K562 (cell line): Measurements from ENCODE around the gene ANKRD7. TPM values are rescaled to one million over a fixed set of nuclear protein-coding genes. Genes with fewer than 3 reads are reported as not detected.

ENCODE experiments used
- ATAC-seq: fragments of 200-7000 bp; cut with Tn5 transposase; 3 replicates; pipeline ENCODE4 v1.9.1; 2020; ENCODE audit warnings: moderate library complexity
- BruUV-seq: library from RNA; stranded (reverse); fragments of 400-500 nt; replicated peaks from 2 replicates; lab custom pipeline; 2021; lab: Mats Ljungman, UMichigan
- CTCF ChIA-PET: fragments of 300-600 bp; formaldehyde crosslinking; extraction: SDS; loops from one replicate; lab custom pipeline; 2021; ENCODE audit warnings: low intra/inter-chr PET ratio; lab: Yijun Ruan, JAX
- POLR2A ChIA-PET: fragments of 300-600, 350-650 bp; sonication (Branson Sonifier 250); formaldehyde crosslinking; extraction: SDS; loops from one replicate; lab custom pipeline; 2021; ENCODE audit warnings: antibody characterized with exemption, inconsistent platforms; lab: Yijun Ruan, JAX
- DNase-seq, 4 experiments: peaks; one replicate each; pipeline versions ENCODE4 v3.0.0 to v3.0.0-alpha.2; 2011 to 2018; ENCODE audit warnings: low spot score in 3 of 4, mixed read lengths in 3 of 4; ENCODE audit errors: extremely low read depth in 1 of 4
- FAIRE-seq: peaks from 2 replicates; lab custom pipeline; 2011; peaks lifted over from hg19 to GRCh38; lab: Jason Lieb, UNC
- H2AFZ ChIP-seq: 2 replicates; pipeline ENCODE4 v1.6.0; 2011; ENCODE audit warnings: low read depth, low read length, control low read depth, inconsistent platforms
- H3K27ac ChIP-seq: fragments of 200-600 bp; 3 replicates; pipeline ENCODE4 v1.8.0; 2011; ENCODE audit warnings: low read depth, mild to moderate bottlenecking, control low read depth, inconsistent platforms, low read length, moderate library complexity, mixed read lengths; ENCODE audit errors: extremely low read depth
- H3K27me3 ChIP-seq, 2 experiments: fragments of 300-600 bp in 1 of 2; 2 replicates in 1 of 2; 3 replicates in 1 of 2; pipeline versions ENCODE4 v1.6.0 to v1.8.0; 2011; ENCODE audit warnings: inconsistent platforms in 2 of 2, low read length in 2 of 2, mild to moderate bottlenecking in 1 of 2, mixed read lengths in 1 of 2, moderate library complexity in 1 of 2; ENCODE audit not compliant: control insufficient read depth in 2 of 2, insufficient read depth in 2 of 2
- H3K36me3 ChIP-seq: fragments of 300-600 bp; 3 replicates; pipeline ENCODE4 v1.8.0; 2011; ENCODE audit warnings: mild to moderate bottlenecking, low read length, inconsistent platforms; ENCODE audit not compliant: control insufficient read depth, insufficient read depth
- H3K4me1 ChIP-seq, 2 experiments: fragments of 200-600 bp in 1 of 2; replicated peaks in 1 of 2; 2 replicates in 1 of 2; 3 replicates in 1 of 2; pipeline versions ENCODE4 v1.5.1 to v1.8.0; 2011; ENCODE audit warnings: inconsistent platforms in 2 of 2, low read length in 2 of 2, mild to moderate bottlenecking in 1 of 2, mixed read lengths in 1 of 2, moderate library complexity in 1 of 2; ENCODE audit not compliant: control insufficient read depth in 2 of 2, insufficient read depth in 2 of 2
- H3K4me2 ChIP-seq: 2 replicates; pipeline ENCODE4 v1.6.1; 2011; ENCODE audit warnings: low read length, control low read depth, inconsistent platforms, mixed read lengths; ENCODE audit not compliant: insufficient read depth
- H3K4me3 ChIP-seq: fragments of 200-600 bp; sonication (generic), shearing (Covaris generic); 2 replicates; pipeline ENCODE4 v1.5.1; 2016; ENCODE audit warnings: control low read depth, inconsistent platforms
- H3K79me2 ChIP-seq: fragments of 200-600 bp; 3 replicates; pipeline ENCODE4 v1.8.0; 2011; ENCODE audit warnings: low read length, inconsistent platforms; ENCODE audit not compliant: control insufficient read depth, insufficient read depth
- H3K9ac ChIP-seq, 2 experiments: 2 replicates each; pipeline versions ENCODE4 v1.6.0 to v1.6.1; 2011; ENCODE audit warnings: low read depth in 2 of 2, low read length in 2 of 2, control low read depth in 1 of 2, inconsistent platforms in 1 of 2, mild to moderate bottlenecking in 1 of 2, mixed read lengths in 1 of 2; ENCODE audit not compliant: insufficient read depth in 1 of 2
- H3K9me1 ChIP-seq: one replicate; pipeline ENCODE4 v1.6.0; 2011; ENCODE audit warnings: inconsistent platforms, mild to moderate bottlenecking, low read length, moderate library complexity; ENCODE audit not compliant: control insufficient read depth, insufficient read depth
- H3K9me3 ChIP-seq: replicated peaks from 2 replicates; pipeline ENCODE4 v1.5.1; 2011; ENCODE audit warnings: low read depth, low read length, inconsistent platforms; ENCODE audit not compliant: control insufficient read depth, insufficient read depth
- H4K20me1 ChIP-seq: replicated peaks from 2 replicates; pipeline ENCODE4 v1.6.1; 2011; ENCODE audit warnings: low read length, inconsistent platforms, mixed read lengths; ENCODE audit not compliant: control insufficient read depth, insufficient read depth
- EHMT2 ChIP-seq: fragments of 450-650 bp; IDR thresholded peaks from 2 replicates; pipeline ENCODE4 v1.6.1; 2018; ENCODE audit warnings: antibody characterized with exemption
- ELF1 ChIP-seq: fragments of 200-800 bp; sonication (Bioruptor generic); IDR thresholded peaks from 2 replicates; pipeline ENCODE4 v1.6.1; 2016; ENCODE audit warnings: missing genetic modification characterization, missing compliant biosample characterization
- ELF4 ChIP-seq: fragments of 450-650 bp; formaldehyde crosslinking; IDR thresholded peaks from 2 replicates; pipeline ENCODE4 v1.4.0; 2022; ENCODE audit warnings: missing genetic modification characterization
- HCFC1 ChIP-seq: IDR thresholded peaks from 2 replicates; pipeline ENCODE4 v1.6.1; 2012; ENCODE audit warnings: low read depth, low read length, improper control_type of control experiment
- ILF3 ChIP-seq: fragments of 450-650 bp; IDR thresholded peaks from 2 replicates; pipeline ENCODE4 v1.6.1; 2018; ENCODE audit warnings: antibody characterized with exemption, mild to moderate bottlenecking, moderate library complexity, borderline replicate concordance
- MGA ChIP-seq: fragments of 450-650 bp; IDR thresholded peaks from 2 replicates; pipeline ENCODE4 v1.6.1; 2016; ENCODE audit warnings: mild to moderate bottlenecking, moderate library complexity
- PHB2 ChIP-seq: fragments of 450-650 bp; IDR thresholded peaks from 2 replicates; pipeline ENCODE4 v1.6.1; 2017; ENCODE audit warnings: low read depth
- POLR2H ChIP-seq: IDR thresholded peaks from 2 replicates; pipeline ENCODE4 v1.6.1; 2016; ENCODE audit warnings: missing genetic modification characterization, low read depth, mild to moderate bottlenecking, control low read depth, missing compliant biosample characterization, moderate library complexity
- RBM14 ChIP-seq: fragments of 200-400 bp; formaldehyde crosslinking; IDR thresholded peaks from 2 replicates; pipeline ENCODE4 v1.6.1; 2018; ENCODE audit warnings: low read depth, mild to moderate bottlenecking, low read length, moderate library complexity, borderline replicate concordance; ENCODE audit not compliant: insufficient read depth
- SAFB2 ChIP-seq: fragments of 200-400 bp; formaldehyde crosslinking; IDR thresholded peaks from 2 replicates; pipeline ENCODE4 v1.6.1; 2018; ENCODE audit warnings: borderline replicate concordance, low read length, low read depth, moderate library complexity; ENCODE audit not compliant: severe bottlenecking
- TFAM ChIP-seq: fragments of 250-450 bp; sonication (Bioruptor Pico); conservative IDR thresholded peaks from 2 replicates; pipeline ENCODE4 v1.5.0; 2021; ENCODE audit warnings: mild to moderate bottlenecking, moderate library complexity
- ZNF79 ChIP-seq: fragments of 250-450 bp; sonication (Bioruptor Pico); IDR thresholded peaks from 2 replicates; pipeline ENCODE4 v1.4.0; 2020; ENCODE audit warnings: low read depth, mild to moderate bottlenecking, moderate library complexity
- WGBS: fragments of 100-300 bp; shearing (Covaris generic); methylation state at CpG from one replicate; pipeline ENCODE4 v1.1.6; 2016; ENCODE audit warnings: low coverage, mixed read lengths; ENCODE audit not compliant: insufficient coverage; ENCODE audit errors: missing lambda C conversion rate; 5-methylcytosine and 5-hydroxymethylcytosine counted together
- in situ Hi-C: fragments of 300-500 bp; cut with MboI; formaldehyde crosslinking; loops from 4 replicates; pipeline ENCODE4 v1.15.0; 2018; ENCODE audit warnings: inconsistent platforms, mixed read lengths
- intact Hi-C: fragments of 100-400 bp; cut with micrococcal nuclease; formaldehyde crosslinking; loops from 2 replicates; pipeline ENCODE4 v1.14.2; 2022
- polyA plus RNA-seq, 8 experiments: library from polyadenylated mRNA; depleted of rRNA in 4 of 8; stranded (reverse) in 5 of 8; unstranded in 3 of 8; fragments of >200 nt; fragmentation: Nextera tagmentation in 2 of 8; fragmentation: Illumina TruSeq in 1 of 8; extraction: Ambion mirVana in 2 of 8; extraction: Trizol in 1 of 8; gene quantifications; 2 replicates each; pipeline versions ENCODE4 v1.2.1 to v1.2.3, GENCODE V29; 2011 to 2014; ENCODE audit warnings: inconsistent platforms in 1 of 8, missing spikeins in 1 of 8
- total RNA-seq, 7 experiments: library from RNA; depleted of rRNA in 6 of 7; stranded (reverse); fragments of >200 nt in 6 of 7; fragmentation: Illumina TruSeq in 2 of 7; extraction: Trizol in 2 of 7; gene quantifications; 2 replicates each; pipeline versions ENCODE4 v1.2.1 to v1.2.3, GENCODE V29; 2011 to 2021; ENCODE audit warnings: low replicate concordance in 1 of 7

The ANKRD7 gene
- total and polyA plus RNA-seq, 9 of the 15 experiments (the other 6 are each of a cell fraction or from before 2014, with no cell fraction given), result 0.33 TPM; not detected in 8

GRCh38 chr7:118183428-118183785 is 41.1 kb upstream of the ANKRD7 start:
- Histone ChIP-seq H3K9me1 (no peaks in the 10 kb centered on the region), H3K27ac (peak overlapping the region; percentile 90), H3K36me3 (peaks cover 28% of the 10 kb centered on the region), H4K20me1 (no peaks in the 10 kb centered on the region), H3K27me3 (no peaks in the 10 kb centered on the region), H3K4me2 (peak overlapping the region; percentile 96), H3K9me3 (no peaks in the 10 kb centered on the region), H3K4me1 (peaks cover 4 to 7% of the 10 kb centered on the region in 2 experiments; a peak in 3 of 5 replicates), H2AFZ (peak overlapping the region; percentile 92), H3K4me3 (peak overlapping the region; percentile 68), H3K9ac (peak overlapping the region; percentile 95 to 99), H3K79me2 (peaks cover 57% of the 10 kb centered on the region)
- CTCF ChIA-PET, result no interaction called here
- ATAC-seq (peak; percentile 0; the same call in 1 of the 3 replicates), DNase-seq (peak in 1 of 4 experiments; percentile 40), FAIRE-seq (no peak)
- TSS peak; percentile 95 for BruUV-seq
- POLR2A ChIA-PET, result interaction anchor here (1.0 to 1.2 kb wide), 2 partner anchors 10 to 12 kb away, joined by 3 to 5 read pairs; no protein-coding TSS in a partner anchor
- in situ Hi-C loops (loop anchor here (25.0 kb wide), 1 partner anchor 1221 kb away; the partner anchor contains the start of gene ST7), intact Hi-C loops (loop anchor here (10.0 kb wide), 2 partner anchors 1229 to 1969 kb away; partner anchors contain the start of genes ST7 and TES)
- 0% methylated on average over 15 of the region's 15 CpGs for WGBS
- TF ChIP-seq POLR2H (tag), result no peak
- TF ChIP-seq MGA, result peak; percentile 19; the same call in 1 of the 2 replicates
- no peak for TF ChIP-seq ELF4
- no peak for TF ChIP-seq PHB2
- no peak for TF ChIP-seq SAFB2
- no peak for TF ChIP-seq RBM14
- no peak for TF ChIP-seq HCFC1
- no peak for TF ChIP-seq TFAM (CRISPR knock-in tag)
- no peak for TF ChIP-seq ELF1 (tag)
- peak; percentile 62; the same call in 1 of the 2 replicates for TF ChIP-seq ILF3
- no peak for TF ChIP-seq ZNF79 (CRISPR knock-in tag)
- no peak for TF ChIP-seq EHMT2
